Karpas-422 (cell line): Measurements from ENCODE around the gene SCARB2. TPM values are rescaled to one million over a fixed set of nuclear protein-coding genes. Genes with fewer than 3 reads are reported as not detected.

Experiments
- DNase-seq: peaks from one replicate; pipeline ENCODE4 v3.0.0-alpha.2; 2015
- H2AFZ ChIP-seq: fragments of 200-600 bp; sonication (generic); 2 replicates; pipeline ENCODE4 v1.6.1; 2014; ENCODE audit warnings: antibody characterized with exemption, low read length, mixed read lengths
- H3K27ac ChIP-seq: fragments of 200-600 bp; sonication (generic); 2 replicates; pipeline ENCODE4 v1.5.1; 2014; ENCODE audit warnings: mild to moderate bottlenecking, low read length, moderate library complexity
- H3K27me3 ChIP-seq: fragments of 200-600 bp; sonication (generic); 2 replicates; pipeline ENCODE4 v1.6.1; 2014; ENCODE audit warnings: low read length, mixed read lengths
- H3K36me3 ChIP-seq: fragments of 200-600 bp; sonication (generic); 2 replicates; pipeline ENCODE4 v1.6.1; 2014; ENCODE audit warnings: low read length, mixed read lengths; ENCODE audit not compliant: insufficient read depth
- H3K4me1 ChIP-seq: fragments of 200-600 bp; sonication (generic); 2 replicates; pipeline ENCODE4 v1.6.1; 2014; ENCODE audit warnings: mild to moderate bottlenecking, low read length, mixed read lengths
- H3K4me2 ChIP-seq: fragments of 200-600 bp; sonication (generic); 2 replicates; pipeline ENCODE4 v1.6.1; 2014; ENCODE audit warnings: low read length, low read depth, mild to moderate bottlenecking; ENCODE audit not compliant: poor library complexity, severe bottlenecking
- H3K4me3 ChIP-seq: fragments of 200-600 bp; sonication (generic); 2 replicates; pipeline ENCODE4 v1.5.1; 2014; ENCODE audit warnings: mild to moderate bottlenecking, antibody characterized with exemption, low read length, mixed read lengths
- H3K79me2 ChIP-seq: fragments of 200-600 bp; sonication (generic); 2 replicates; pipeline ENCODE4 v1.6.1; 2014; ENCODE audit warnings: mild to moderate bottlenecking, low read length, mixed read lengths
- H3K9ac ChIP-seq: fragments of 200-600 bp; sonication (generic); 2 replicates; pipeline ENCODE4 v1.6.0; 2014; ENCODE audit warnings: low read length
- H3K9me2 ChIP-seq: fragments of 200-600 bp; sonication (generic), shearing (Covaris generic); replicated peaks from 2 replicates; pipeline ENCODE4 v1.6.0; 2014; ENCODE audit warnings: mild to moderate bottlenecking, low read length, moderate library complexity; ENCODE audit not compliant: insufficient read depth
- H3K9me3 ChIP-seq: fragments of 300-700, 200-600 bp; sonication (generic); 2 replicates; pipeline ENCODE4 v1.6.1; 2014; ENCODE audit warnings: low read length, mixed read lengths
- H4K20me1 ChIP-seq: fragments of 200-600 bp; sonication (generic); 2 replicates; pipeline ENCODE4 v1.6.1; 2014; ENCODE audit warnings: mild to moderate bottlenecking, antibody characterized with exemption, low read length, low read depth; ENCODE audit not compliant: insufficient read depth
- total RNA-seq: library from RNA; depleted of rRNA; stranded (reverse); fragments of >200 nt; shearing (Covaris generic); gene quantifications from 2 replicates; pipeline ENCODE4 v1.2.3, GENCODE V29; 2014; ENCODE audit warnings: low replicate concordance

SCARB2 gene
- total RNA-seq, 1 experiment from 2014 or later: 6.8 TPM

GRCh38 chr4:76211769-76212708 lies 1.6 kb downstream of the SCARB2 start:
- Histone ChIP-seq H3K4me3 (no peak overlapping the region), H3K9me2 (no peaks in the 10 kb centered on the region), H3K4me1 (peaks cover 20% of the 10 kb centered on the region), H3K79me2 (no peaks in the 10 kb centered on the region), H3K27ac (no peak overlapping the region), H3K4me2 (no peak overlapping the region), H3K9ac (no peak overlapping the region), H4K20me1 (no peaks in the 10 kb centered on the region), H3K9me3 (no peaks in the 10 kb centered on the region), H2AFZ (no peak overlapping the region), H3K36me3 (no peaks in the 10 kb centered on the region), H3K27me3 (no peaks in the 10 kb centered on the region)
- DNase-seq: no peak

GRCh38 chr4:76210452-76210851 lies 3.2 kb downstream of the SCARB2 start:
- Histone ChIP-seq H3K79me2 (no peaks in the 10 kb centered on the region), H2AFZ (no peak overlapping the region), H3K9me2 (no peaks in the 10 kb centered on the region), H3K4me2 (no peak overlapping the region), H3K9ac (no peak overlapping the region), H3K4me1 (peaks cover 20% of the 10 kb centered on the region), H3K27me3 (no peaks in the 10 kb centered on the region), H3K27ac (no peak overlapping the region), H4K20me1 (no peaks in the 10 kb centered on the region), H3K36me3 (no peaks in the 10 kb centered on the region), H3K4me3 (no peak overlapping the region), H3K9me3 (no peaks in the 10 kb centered on the region)
- DNase-seq: no peak

GRCh38 chr4:76209881-76210280 lies 3.7 kb downstream of the SCARB2 start:
- DNase-seq: no peak
- H3K4me3 ChIP-seq: no peak overlapping the region
- no peaks in the 10 kb centered on the region for H3K36me3 ChIP-seq
- H3K27ac ChIP-seq: no peak overlapping the region
- no peak overlapping the region for H3K9ac ChIP-seq
- no peaks in the 10 kb centered on the region for H3K79me2 ChIP-seq
- H3K9me3 ChIP-seq: no peaks in the 10 kb centered on the region
- no peaks in the 10 kb centered on the region for H4K20me1 ChIP-seq
- H3K4me2 ChIP-seq: no peak overlapping the region
- no peaks in the 10 kb centered on the region for H3K9me2 ChIP-seq
- peaks cover 17% of the 10 kb centered on the region for H3K4me1 ChIP-seq
- no peak overlapping the region for H2AFZ ChIP-seq
- H3K27me3 ChIP-seq: no peaks in the 10 kb centered on the region

- Histone ChIP-seq H3K36me3 (no peaks in the 10 kb centered on the region), H3K9ac (no peak overlapping the region), H3K4me1 (peaks cover 4% of the 10 kb centered on the region; the same call in 1 of the 2 replicates), H3K27me3 (no peaks in the 10 kb centered on the region), H3K79me2 (no peaks in the 10 kb centered on the region), H3K4me3 (no peak overlapping the region), H4K20me1 (no peaks in the 10 kb centered on the region), H3K9me3 (no peaks in the 10 kb centered on the region), H3K27ac (no peak overlapping the region), H3K9me2 (no peaks in the 10 kb centered on the region), H2AFZ (no peak overlapping the region), H3K4me2 (no peak overlapping the region)
- DNase-seq: no peak
These were observed 5.4 kb downstream of the SCARB2 start for GRCh38 chr4:76208005-76208765.

- no peaks in the 10 kb centered on the region for H3K9me2 ChIP-seq
These were observed 6.1 kb downstream of the SCARB2 start for GRCh38 chr4:76207549-76207948.

GRCh38 chr4:76206222-76206942 lies 7.2 kb downstream of the SCARB2 start:
- H3K9ac ChIP-seq: no peak overlapping the region
- no peak for DNase-seq
- H3K9me2 ChIP-seq: no peaks in the 10 kb centered on the region
- H3K27ac ChIP-seq: no peak overlapping the region
- H3K4me1 ChIP-seq: no peaks in the 10 kb centered on the region
- H3K9me3 ChIP-seq: no peaks in the 10 kb centered on the region
- H3K4me3 ChIP-seq: no peak overlapping the region
- no peak overlapping the region for H2AFZ ChIP-seq
- H3K4me2 ChIP-seq: no peak overlapping the region
- no peaks in the 10 kb centered on the region for H3K27me3 ChIP-seq
- H4K20me1 ChIP-seq: no peaks in the 10 kb centered on the region
- no peaks in the 10 kb centered on the region for H3K79me2 ChIP-seq
- no peaks in the 10 kb centered on the region for H3K36me3 ChIP-seq

More at GRCh38 chr4:76207549-76207948, 6.1 kb downstream of the SCARB2 start:
- no peak for DNase-seq
- H4K20me1 ChIP-seq: no peaks in the 10 kb centered on the region
- H2AFZ ChIP-seq: no peak overlapping the region
- H3K9me3 ChIP-seq: no peaks in the 10 kb centered on the region
- no peaks in the 10 kb centered on the region for H3K36me3 ChIP-seq
- H3K4me2 ChIP-seq: no peak overlapping the region
- H3K4me3 ChIP-seq: no peak overlapping the region
- no peak overlapping the region for H3K9ac ChIP-seq
- H3K4me1 ChIP-seq: no peaks in the 10 kb centered on the region
- H3K79me2 ChIP-seq: no peaks in the 10 kb centered on the region
- no peaks in the 10 kb centered on the region for H3K27me3 ChIP-seq
- no peak overlapping the region for H3K27ac ChIP-seq

- Histone ChIP-seq H2AFZ (no peak overlapping the region), H3K4me1 (no peaks in the 10 kb centered on the region), H3K27ac (no peak overlapping the region), H3K9me3 (no peaks in the 10 kb centered on the region), H3K4me2 (no peak overlapping the region), H3K79me2 (no peaks in the 10 kb centered on the region), H4K20me1 (no peaks in the 10 kb centered on the region), H3K36me3 (no peaks in the 10 kb centered on the region), H3K9me2 (no peaks in the 10 kb centered on the region), H3K27me3 (no peaks in the 10 kb centered on the region), H3K9ac (no peak overlapping the region), H3K4me3 (no peak overlapping the region)
- DNase-seq: no peak
These were observed 8.1 kb downstream of the SCARB2 start for GRCh38 chr4:76205476-76205875.

GRCh38 chr4:76204936-76205335 lies 8.7 kb downstream of the SCARB2 start:
- no peak for DNase-seq
- no peak overlapping the region for H3K9ac ChIP-seq
- no peaks in the 10 kb centered on the region for H3K79me2 ChIP-seq

More at GRCh38 chr4:76204936-76205335, 8.7 kb downstream of the SCARB2 start:
- no peak overlapping the region for H3K4me2 ChIP-seq
- H3K9me3 ChIP-seq: no peaks in the 10 kb centered on the region
- H4K20me1 ChIP-seq: no peaks in the 10 kb centered on the region
- H3K4me1 ChIP-seq: peaks cover 4% of the 10 kb centered on the region
- no peaks in the 10 kb centered on the region for H3K9me2 ChIP-seq
- no peak overlapping the region for H2AFZ ChIP-seq
- no peaks in the 10 kb centered on the region for H3K27me3 ChIP-seq
- no peak overlapping the region for H3K4me3 ChIP-seq
- H3K27ac ChIP-seq: no peak overlapping the region
- no peaks in the 10 kb centered on the region for H3K36me3 ChIP-seq
